GM23338 (cell line): ENCODE measurements around the gene FAM200C. TPM values are rescaled to one million over a fixed set of nuclear protein-coding genes. Genes with fewer than 3 reads are reported as not detected.

ENCODE experiments used
- ATAC-seq: fragments of 200-7000 bp; cut with Tn5 transposase; 3 replicates; pipeline ENCODE4 v1.9.1; 2020
- DNase-seq: peaks from one replicate; pipeline ENCODE4 v3.0.0-alpha.2; 2015; ENCODE audit warnings: low spot score
- H2AFZ ChIP-seq: fragments of 200-600 bp; sonication (generic); 2 replicates; pipeline ENCODE4 v1.8.0; 2016; ENCODE audit warnings: antibody characterized with exemption, mild to moderate bottlenecking, moderate library complexity
- H3F3A ChIP-seq: fragments of 200-600 bp; sonication (generic); replicated peaks from 2 replicates; pipeline ENCODE4 v1.8.0; 2017; ENCODE audit warnings: antibody characterized with exemption, mixed run types, low read depth
- H3K27ac ChIP-seq: fragments of 200-600 bp; sonication (generic); 2 replicates; pipeline ENCODE4 v1.6.1; 2016; ENCODE audit warnings: low read depth
- H3K27me3 ChIP-seq: fragments of 200-600 bp; sonication (generic); 2 replicates; pipeline ENCODE4 v1.8.0; 2016; ENCODE audit warnings: mild to moderate bottlenecking, mixed run types, moderate library complexity; ENCODE audit not compliant: insufficient read depth
- H3K36me3 ChIP-seq: fragments of 200-600 bp; sonication (generic); 2 replicates; pipeline ENCODE4 v1.8.0; 2016; ENCODE audit warnings: mild to moderate bottlenecking; ENCODE audit not compliant: insufficient read depth
- H3K4me1 ChIP-seq: fragments of 200-600 bp; sonication (generic); 2 replicates; pipeline ENCODE4 v1.8.0; 2016; ENCODE audit warnings: mild to moderate bottlenecking, moderate library complexity; ENCODE audit not compliant: insufficient read depth
- H3K4me2 ChIP-seq: fragments of 200-600 bp; sonication (generic); 2 replicates; pipeline ENCODE4 v1.7.1; 2017; ENCODE audit warnings: mixed run types
- H3K4me3 ChIP-seq: fragments of 200-600 bp; sonication (generic); 2 replicates; pipeline ENCODE4 v1.6.1; 2016; ENCODE audit warnings: mixed run types
- H3K79me2 ChIP-seq: fragments of 200-600 bp; sonication (generic); replicated peaks from 2 replicates; pipeline ENCODE4 v1.8.0; 2017; ENCODE audit warnings: mild to moderate bottlenecking; ENCODE audit not compliant: insufficient read depth
- H3K9me2 ChIP-seq: fragments of 200-600 bp; sonication (generic); 2 replicates; pipeline ENCODE4 v1.8.0; 2017; ENCODE audit not compliant: insufficient read depth
- H4K20me1 ChIP-seq: fragments of 200-600 bp; sonication (generic); replicated peaks from 2 replicates; pipeline ENCODE4 v1.8.0; 2017; ENCODE audit warnings: mild to moderate bottlenecking; ENCODE audit not compliant: insufficient read depth
- H3K27ac Mint-ChIP-seq: 2 replicates; pipeline ENCODE4 v1.8.0; 2020; ENCODE audit warnings: inconsistent platforms, mild to moderate bottlenecking, moderate library complexity, mixed read lengths
- H3K27me3 Mint-ChIP-seq: 3 replicates; pipeline ENCODE4 v1.8.0; 2022; ENCODE audit warnings: low read depth, mild to moderate bottlenecking, moderate library complexity, mixed read lengths, inconsistent platforms; ENCODE audit not compliant: insufficient read depth, poor library complexity
- H3K36me3 Mint-ChIP-seq: 3 replicates; pipeline ENCODE4 v1.8.0; 2021; ENCODE audit warnings: low read depth, mild to moderate bottlenecking, inconsistent platforms, moderate library complexity, mixed read lengths
- H3K4me1 Mint-ChIP-seq: 3 replicates; pipeline ENCODE4 v1.8.0; 2020; ENCODE audit warnings: mild to moderate bottlenecking, inconsistent platforms, mixed read lengths
- H3K4me3 Mint-ChIP-seq: 3 replicates; pipeline ENCODE4 v1.8.0; 2021; ENCODE audit warnings: moderate library complexity, mild to moderate bottlenecking, inconsistent platforms, mixed read lengths
- H3K9me3 Mint-ChIP-seq: 3 replicates; pipeline ENCODE4 v1.8.0; 2020; ENCODE audit warnings: moderate library complexity, mild to moderate bottlenecking, inconsistent platforms, mixed read lengths
- CREB1 ChIP-seq: fragments of 250-450 bp; sonication (Bioruptor Pico); IDR thresholded peaks from 2 replicates; pipeline ENCODE4 v1.5.0; 2020; ENCODE audit warnings: low read depth, mild to moderate bottlenecking, moderate library complexity
- EZH2 ChIP-seq: fragments of 200-600 bp; sonication (generic); IDR thresholded peaks from one replicate; pipeline ENCODE4 v1.8.0; 2017; ENCODE audit warnings: antibody characterized with exemption, mild to moderate bottlenecking, low read depth; ENCODE audit not compliant: unreplicated experiment
- EZH2phosphoT487 ChIP-seq: fragments of 200-600 bp; sonication (generic); IDR thresholded peaks from one replicate; pipeline ENCODE4 v1.8.1; 2018; ENCODE audit warnings: antibody characterized with exemption; ENCODE audit not compliant: unreplicated experiment
- JUNB ChIP-seq: IDR thresholded peaks from one replicate; pipeline ENCODE4 v1.6.1; 2016; ENCODE audit warnings: antibody characterized with exemption; ENCODE audit not compliant: unreplicated experiment
- NANOG ChIP-seq: IDR thresholded peaks from 2 replicates; pipeline ENCODE4 v1.6.1; 2016; ENCODE audit warnings: antibody characterized with exemption, borderline replicate concordance
- STAT1 ChIP-seq: IDR thresholded peaks from one replicate; pipeline ENCODE4 v1.6.1; 2016; ENCODE audit warnings: antibody characterized with exemption; ENCODE audit not compliant: unreplicated experiment
- ZNF114 ChIP-seq: fragments of 250-450 bp; sonication (Bioruptor Pico); IDR thresholded peaks from 2 replicates; pipeline ENCODE4 v1.5.0; 2020; ENCODE audit warnings: mild to moderate bottlenecking, moderate library complexity
- ZNF331 ChIP-seq: fragments of 250-450 bp; sonication (Bioruptor Pico); IDR thresholded peaks from 2 replicates; pipeline ENCODE4 v1.5.0; 2020; ENCODE audit warnings: low read depth, mild to moderate bottlenecking, moderate library complexity
- polyA plus RNA-seq: library from polyadenylated mRNA; unstranded; fragments of >200 nt; fragmentation: Nextera tagmentation; extraction: Ambion mirVana; gene quantifications from 2 replicates; pipeline ENCODE4 v1.2.1, GENCODE V29; 2016
- total RNA-seq: library from RNA; depleted of rRNA; stranded (reverse); fragments of >200 nt; shearing (Covaris generic); gene quantifications from 2 replicates; pipeline ENCODE4 v1.2.3, GENCODE V29; 2014
- TF ChIP-seq, protein P1 (sequence below): fragments of 250-450 bp; sonication (Bioruptor Pico); IDR thresholded peaks from 2 replicates; pipeline ENCODE4 v1.5.0; 2020; ENCODE audit warnings: mild to moderate bottlenecking, moderate library complexity
- TF ChIP-seq, protein P2 (sequence below): IDR thresholded peaks from one replicate; pipeline ENCODE4 v1.6.1; 2018; ENCODE audit warnings: antibody characterized with exemption; ENCODE audit not compliant: unreplicated experiment

Gene FAM200C
- total and polyA plus RNA-seq, 2 experiments from 2014 or later, result 4.6 to 6.9 TPM

DNA sequence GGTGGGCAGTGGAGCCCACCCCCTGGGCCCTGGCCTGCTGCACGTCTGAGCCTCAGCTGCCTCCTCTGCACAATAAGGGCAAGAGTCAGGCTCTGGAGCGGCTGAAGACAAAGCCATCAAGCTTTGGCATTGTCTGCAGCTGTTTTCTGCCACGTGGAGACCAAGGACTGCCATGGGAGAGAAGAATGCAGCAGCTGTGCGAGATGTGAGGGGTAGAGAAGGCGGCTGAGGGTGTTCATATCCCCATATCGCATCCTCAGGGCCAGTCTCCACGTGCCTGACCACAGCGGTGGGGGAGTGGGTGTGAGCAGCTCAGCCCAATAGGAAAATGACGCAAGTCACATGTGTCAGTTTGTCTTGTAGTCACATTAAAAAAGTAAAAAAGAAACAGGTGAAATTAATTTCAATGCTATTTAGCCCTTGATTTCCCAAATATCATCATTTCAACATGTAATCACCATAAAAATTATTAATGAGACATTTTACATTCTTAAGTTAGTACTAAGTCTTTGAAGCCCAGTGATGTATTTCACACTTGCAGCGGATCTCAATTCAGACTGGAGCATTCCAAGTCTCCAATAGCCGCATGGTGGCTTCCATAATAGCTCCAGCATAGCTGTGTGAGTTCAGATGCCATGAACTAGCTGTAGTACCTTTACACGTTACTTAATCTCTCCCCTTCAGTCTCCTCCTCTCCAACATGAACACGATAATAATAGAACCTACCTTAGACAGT lies 36.0 kb downstream of the FAM200C start (continued):
- TF ChIP-seq, protein P1, sequence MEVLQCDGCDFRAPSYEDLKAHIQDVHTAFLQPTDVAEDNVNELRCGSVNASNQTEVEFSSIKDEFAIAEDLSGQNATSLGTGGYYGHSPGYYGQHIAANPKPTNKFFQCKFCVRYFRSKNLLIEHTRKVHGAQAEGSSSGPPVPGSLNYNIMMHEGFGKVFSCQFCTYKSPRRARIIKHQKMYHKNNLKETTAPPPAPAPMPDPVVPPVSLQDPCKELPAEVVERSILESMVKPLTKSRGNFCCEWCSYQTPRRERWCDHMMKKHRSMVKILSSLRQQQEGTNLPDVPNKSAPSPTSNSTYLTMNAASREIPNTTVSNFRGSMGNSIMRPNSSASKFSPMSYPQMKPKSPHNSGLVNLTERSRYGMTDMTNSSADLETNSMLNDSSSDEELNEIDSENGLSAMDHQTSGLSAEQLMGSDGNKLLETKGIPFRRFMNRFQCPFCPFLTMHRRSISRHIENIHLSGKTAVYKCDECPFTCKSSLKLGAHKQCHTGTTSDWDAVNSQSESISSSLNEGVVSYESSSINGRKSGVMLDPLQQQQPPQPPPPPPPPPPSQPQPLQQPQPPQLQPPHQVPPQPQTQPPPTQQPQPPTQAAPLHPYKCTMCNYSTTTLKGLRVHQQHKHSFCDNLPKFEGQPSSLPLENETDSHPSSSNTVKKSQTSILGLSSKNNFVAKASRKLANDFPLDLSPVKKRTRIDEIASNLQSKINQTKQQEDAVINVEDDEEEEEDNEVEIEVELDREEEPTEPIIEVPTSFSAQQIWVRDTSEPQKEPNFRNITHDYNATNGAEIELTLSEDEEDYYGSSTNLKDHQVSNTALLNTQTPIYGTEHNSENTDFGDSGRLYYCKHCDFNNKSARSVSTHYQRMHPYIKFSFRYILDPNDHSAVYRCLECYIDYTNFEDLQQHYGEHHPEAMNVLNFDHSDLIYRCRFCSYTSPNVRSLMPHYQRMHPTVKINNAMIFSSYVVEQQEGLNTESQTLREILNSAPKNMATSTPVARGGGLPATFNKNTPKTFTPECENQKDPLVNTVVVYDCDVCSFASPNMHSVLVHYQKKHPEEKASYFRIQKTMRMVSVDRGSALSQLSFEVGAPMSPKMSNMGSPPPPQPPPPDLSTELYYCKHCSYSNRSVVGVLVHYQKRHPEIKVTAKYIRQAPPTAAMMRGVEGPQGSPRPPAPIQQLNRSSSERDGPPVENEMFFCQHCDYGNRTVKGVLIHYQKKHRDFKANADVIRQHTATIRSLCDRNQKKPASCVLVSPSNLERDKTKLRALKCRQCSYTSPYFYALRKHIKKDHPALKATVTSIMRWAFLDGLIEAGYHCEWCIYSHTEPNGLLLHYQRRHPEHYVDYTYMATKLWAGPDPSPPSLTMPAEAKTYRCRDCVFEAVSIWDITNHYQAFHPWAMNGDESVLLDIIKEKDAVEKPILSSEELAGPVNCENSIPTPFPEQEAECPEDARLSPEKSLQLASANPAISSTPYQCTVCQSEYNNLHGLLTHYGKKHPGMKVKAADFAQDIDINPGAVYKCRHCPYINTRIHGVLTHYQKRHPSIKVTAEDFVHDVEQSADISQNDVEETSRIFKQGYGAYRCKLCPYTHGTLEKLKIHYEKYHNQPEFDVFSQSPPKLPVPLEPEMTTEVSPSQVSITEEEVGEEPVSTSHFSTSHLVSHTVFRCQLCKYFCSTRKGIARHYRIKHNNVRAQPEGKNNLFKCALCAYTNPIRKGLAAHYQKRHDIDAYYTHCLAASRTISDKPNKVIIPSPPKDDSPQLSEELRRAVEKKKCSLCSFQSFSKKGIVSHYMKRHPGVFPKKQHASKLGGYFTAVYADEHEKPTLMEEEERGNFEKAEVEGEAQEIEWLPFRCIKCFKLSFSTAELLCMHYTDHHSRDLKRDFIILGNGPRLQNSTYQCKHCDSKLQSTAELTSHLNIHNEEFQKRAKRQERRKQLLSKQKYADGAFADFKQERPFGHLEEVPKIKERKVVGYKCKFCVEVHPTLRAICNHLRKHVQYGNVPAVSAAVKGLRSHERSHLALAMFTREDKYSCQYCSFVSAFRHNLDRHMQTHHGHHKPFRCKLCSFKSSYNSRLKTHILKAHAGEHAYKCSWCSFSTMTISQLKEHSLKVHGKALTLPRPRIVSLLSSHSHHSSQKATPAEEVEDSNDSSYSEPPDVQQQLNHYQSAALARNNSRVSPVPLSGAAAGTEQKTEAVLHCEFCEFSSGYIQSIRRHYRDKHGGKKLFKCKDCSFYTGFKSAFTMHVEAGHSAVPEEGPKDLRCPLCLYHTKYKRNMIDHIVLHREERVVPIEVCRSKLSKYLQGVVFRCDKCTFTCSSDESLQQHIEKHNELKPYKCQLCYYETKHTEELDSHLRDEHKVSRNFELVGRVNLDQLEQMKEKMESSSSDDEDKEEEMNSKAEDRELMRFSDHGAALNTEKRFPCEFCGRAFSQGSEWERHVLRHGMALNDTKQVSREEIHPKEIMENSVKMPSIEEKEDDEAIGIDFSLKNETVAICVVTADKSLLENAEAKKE, result no peak
- TF ChIP-seq EZH2phosphoT487 (no peak), JUNB (no peak), CREB1 (no peak)

DNA sequence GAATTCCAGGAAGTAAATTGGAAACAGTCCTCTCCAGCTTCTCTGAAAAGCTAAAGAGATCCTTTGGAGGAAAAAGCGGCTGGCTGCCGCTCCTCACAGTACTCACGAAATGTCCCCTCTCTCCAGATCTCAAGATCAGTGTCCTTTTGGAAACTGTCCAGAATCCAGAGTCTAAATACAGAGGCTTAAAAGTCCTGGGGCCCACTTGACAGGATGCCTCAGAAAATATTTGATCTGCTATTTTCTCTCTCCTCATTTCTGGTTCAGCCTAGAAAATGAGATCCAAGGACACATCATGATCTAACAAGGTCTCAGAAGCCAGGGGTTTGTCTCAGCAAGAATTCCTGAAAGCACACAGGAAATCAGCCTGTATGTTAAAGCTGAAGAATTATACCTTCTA lies 36.6 kb downstream of the FAM200C start:
- no peak for DNase-seq
- H3F3A ChIP-seq, result no peaks in the 10 kb centered on the region
- H3K27ac ChIP-seq, result no peak overlapping the region
- no peak overlapping the region for H3K27ac Mint-ChIP-seq
- H3K27me3 Mint-ChIP-seq, result peaks cover 2% of the 10 kb centered on the region
- no peak overlapping the region for H3K4me3 Mint-ChIP-seq
- H3K79me2 ChIP-seq, result no peaks in the 10 kb centered on the region
- H4K20me1 ChIP-seq, result no peaks in the 10 kb centered on the region
- no peaks in the 10 kb centered on the region for H3K9me2 ChIP-seq
- no peak for ATAC-seq
- no peaks in the 10 kb centered on the region for H3K27me3 ChIP-seq
- H3K36me3 Mint-ChIP-seq, result no peaks in the 10 kb centered on the region
- H2AFZ ChIP-seq, result peak overlapping the region; percentile 86; the same call in 1 of the 2 replicates
- peaks cover 11% of the 10 kb centered on the region for H3K4me1 Mint-ChIP-seq
- H3K36me3 ChIP-seq, result no peaks in the 10 kb centered on the region
- no peak overlapping the region for H3K4me3 ChIP-seq
- no peak overlapping the region for H3K4me2 ChIP-seq
- no peaks in the 10 kb centered on the region for H3K9me3 Mint-ChIP-seq
- H3K4me1 ChIP-seq, result peaks cover 9% of the 10 kb centered on the region; the same call in 1 of the 2 replicates
- TF ChIP-seq ZNF331 (no peak), NANOG (no peak), JUNB (no peak), CREB1 (no peak), STAT1 (no peak), EZH2 (no peak), ZNF114 (CRISPR knock-in tag) (no peak)
- TF ChIP-seq, protein P2, sequence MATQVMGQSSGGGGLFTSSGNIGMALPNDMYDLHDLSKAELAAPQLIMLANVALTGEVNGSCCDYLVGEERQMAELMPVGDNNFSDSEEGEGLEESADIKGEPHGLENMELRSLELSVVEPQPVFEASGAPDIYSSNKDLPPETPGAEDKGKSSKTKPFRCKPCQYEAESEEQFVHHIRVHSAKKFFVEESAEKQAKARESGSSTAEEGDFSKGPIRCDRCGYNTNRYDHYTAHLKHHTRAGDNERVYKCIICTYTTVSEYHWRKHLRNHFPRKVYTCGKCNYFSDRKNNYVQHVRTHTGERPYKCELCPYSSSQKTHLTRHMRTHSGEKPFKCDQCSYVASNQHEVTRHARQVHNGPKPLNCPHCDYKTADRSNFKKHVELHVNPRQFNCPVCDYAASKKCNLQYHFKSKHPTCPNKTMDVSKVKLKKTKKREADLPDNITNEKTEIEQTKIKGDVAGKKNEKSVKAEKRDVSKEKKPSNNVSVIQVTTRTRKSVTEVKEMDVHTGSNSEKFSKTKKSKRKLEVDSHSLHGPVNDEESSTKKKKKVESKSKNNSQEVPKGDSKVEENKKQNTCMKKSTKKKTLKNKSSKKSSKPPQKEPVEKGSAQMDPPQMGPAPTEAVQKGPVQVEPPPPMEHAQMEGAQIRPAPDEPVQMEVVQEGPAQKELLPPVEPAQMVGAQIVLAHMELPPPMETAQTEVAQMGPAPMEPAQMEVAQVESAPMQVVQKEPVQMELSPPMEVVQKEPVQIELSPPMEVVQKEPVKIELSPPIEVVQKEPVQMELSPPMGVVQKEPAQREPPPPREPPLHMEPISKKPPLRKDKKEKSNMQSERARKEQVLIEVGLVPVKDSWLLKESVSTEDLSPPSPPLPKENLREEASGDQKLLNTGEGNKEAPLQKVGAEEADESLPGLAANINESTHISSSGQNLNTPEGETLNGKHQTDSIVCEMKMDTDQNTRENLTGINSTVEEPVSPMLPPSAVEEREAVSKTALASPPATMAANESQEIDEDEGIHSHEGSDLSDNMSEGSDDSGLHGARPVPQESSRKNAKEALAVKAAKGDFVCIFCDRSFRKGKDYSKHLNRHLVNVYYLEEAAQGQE, result no peak
